SK-N-SH (cell line): Measurements from ENCODE around the gene MAF.

Source experiments
- EP300 ChIP-seq, 2 experiments: IDR thresholded peaks; 2 replicates each; pipeline versions ENCODE4 v1.4.0 to v1.6.1; 2012; ENCODE audit warnings: borderline replicate concordance in 1 of 2, low read depth in 1 of 2, low read length in 1 of 2
- EZH2phosphoT487 ChIP-seq: fragments of 200-600 bp; sonication (generic); IDR thresholded peaks from 2 replicates; pipeline ENCODE4 v1.6.1; 2017; ENCODE audit warnings: low read depth, mixed run types, mild to moderate bottlenecking, antibody characterized with exemption, moderate library complexity, borderline replicate concordance
- FOXM1 ChIP-seq: IDR thresholded peaks from 2 replicates; pipeline ENCODE4 v1.4.0; 2012; ENCODE audit warnings: low read depth, mild to moderate bottlenecking
- GABPA ChIP-seq: IDR thresholded peaks from 2 replicates; pipeline ENCODE4 v1.4.0; 2012; ENCODE audit warnings: low read depth, mild to moderate bottlenecking
- NFIC ChIP-seq: IDR thresholded peaks from 2 replicates; pipeline ENCODE4 v1.4.0; 2012; ENCODE audit warnings: borderline replicate concordance
- POLR2AphosphoS5 ChIP-seq: IDR thresholded peaks from 2 replicates; pipeline ENCODE4 v1.6.1; 2012; ENCODE audit warnings: low read depth, low read length
- RAD21 ChIP-seq: IDR thresholded peaks from 2 replicates; pipeline ENCODE4 v1.6.1; 2012; ENCODE audit warnings: mild to moderate bottlenecking, low read length
- SIN3A ChIP-seq: IDR thresholded peaks from 2 replicates; pipeline ENCODE4 v1.6.1; 2012; ENCODE audit warnings: low read depth, mild to moderate bottlenecking, low read length, moderate library complexity, borderline replicate concordance
- SMC3 ChIP-seq: IDR thresholded peaks from 2 replicates; pipeline ENCODE4 v1.6.1; 2012; ENCODE audit warnings: low read depth, low read length, improper control_type of control experiment
- TAF1 ChIP-seq: IDR thresholded peaks from 2 replicates; pipeline ENCODE4 v1.6.1; 2012; ENCODE audit warnings: low read depth, mild to moderate bottlenecking, low read length, moderate library complexity, borderline replicate concordance
- TEAD4 ChIP-seq: IDR thresholded peaks from 2 replicates; pipeline ENCODE4 v1.4.0; 2012; ENCODE audit warnings: mild to moderate bottlenecking, borderline replicate concordance; ENCODE audit not compliant: insufficient read depth
- ZBTB33 ChIP-seq: IDR thresholded peaks from 2 replicates; pipeline ENCODE4 v1.4.0; 2012; ENCODE audit warnings: low read depth, borderline replicate concordance
- TF ChIP-seq, protein P1 (sequence below): fragments of 200-600 bp; sonication (generic); IDR thresholded peaks from 2 replicates; pipeline ENCODE4 v1.6.1; 2017; ENCODE audit warnings: antibody characterized with exemption, mild to moderate bottlenecking, moderate library complexity
- TF ChIP-seq, protein P2 (sequence below): fragments of 150-350 bp; IDR thresholded peaks from 2 replicates; pipeline ENCODE4 v1.6.1; 2017; ENCODE audit warnings: antibody characterized with exemption, low read length, low read depth, borderline replicate concordance

- no peak for TF ChIP-seq RAD21
- TF ChIP-seq, protein P1, sequence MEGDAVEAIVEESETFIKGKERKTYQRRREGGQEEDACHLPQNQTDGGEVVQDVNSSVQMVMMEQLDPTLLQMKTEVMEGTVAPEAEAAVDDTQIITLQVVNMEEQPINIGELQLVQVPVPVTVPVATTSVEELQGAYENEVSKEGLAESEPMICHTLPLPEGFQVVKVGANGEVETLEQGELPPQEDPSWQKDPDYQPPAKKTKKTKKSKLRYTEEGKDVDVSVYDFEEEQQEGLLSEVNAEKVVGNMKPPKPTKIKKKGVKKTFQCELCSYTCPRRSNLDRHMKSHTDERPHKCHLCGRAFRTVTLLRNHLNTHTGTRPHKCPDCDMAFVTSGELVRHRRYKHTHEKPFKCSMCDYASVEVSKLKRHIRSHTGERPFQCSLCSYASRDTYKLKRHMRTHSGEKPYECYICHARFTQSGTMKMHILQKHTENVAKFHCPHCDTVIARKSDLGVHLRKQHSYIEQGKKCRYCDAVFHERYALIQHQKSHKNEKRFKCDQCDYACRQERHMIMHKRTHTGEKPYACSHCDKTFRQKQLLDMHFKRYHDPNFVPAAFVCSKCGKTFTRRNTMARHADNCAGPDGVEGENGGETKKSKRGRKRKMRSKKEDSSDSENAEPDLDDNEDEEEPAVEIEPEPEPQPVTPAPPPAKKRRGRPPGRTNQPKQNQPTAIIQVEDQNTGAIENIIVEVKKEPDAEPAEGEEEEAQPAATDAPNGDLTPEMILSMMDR: no peak
- TF ChIP-seq TEAD4: no peak
- no peak for TF ChIP-seq POLR2AphosphoS5
- TF ChIP-seq, protein P2, sequence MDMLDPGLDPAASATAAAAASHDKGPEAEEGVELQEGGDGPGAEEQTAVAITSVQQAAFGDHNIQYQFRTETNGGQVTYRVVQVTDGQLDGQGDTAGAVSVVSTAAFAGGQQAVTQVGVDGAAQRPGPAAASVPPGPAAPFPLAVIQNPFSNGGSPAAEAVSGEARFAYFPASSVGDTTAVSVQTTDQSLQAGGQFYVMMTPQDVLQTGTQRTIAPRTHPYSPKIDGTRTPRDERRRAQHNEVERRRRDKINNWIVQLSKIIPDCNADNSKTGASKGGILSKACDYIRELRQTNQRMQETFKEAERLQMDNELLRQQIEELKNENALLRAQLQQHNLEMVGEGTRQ: no peak
- TF ChIP-seq ZBTB33: no peak
- TF ChIP-seq EP300 (IDR thresholded peaks at IDR 0.05; ENCODE audit: borderline replicate concordance in 1 of 2, low read depth in 1 of 2, low read length in 1 of 2): no peak
- TF ChIP-seq EZH2phosphoT487: no peak
- TF ChIP-seq FOXM1: no peak
- no peak for TF ChIP-seq SMC3
- no peak for TF ChIP-seq SIN3A
- TF ChIP-seq GABPA: no peak
- TF ChIP-seq TAF1: no peak
- no peak for TF ChIP-seq NFIC
Observed at GRCh38 chr16:79559532-79559931, 41.0 kb downstream of the MAF start.
